K562 (cell line): Measurements from ENCODE around the gene CLCN4.

Experiments used
- ERF ChIP-seq: fragments of 450-650 bp; formaldehyde crosslinking; IDR thresholded peaks from 2 replicates; pipeline ENCODE4 v1.4.0; 2020; ENCODE audit warnings: mild to moderate bottlenecking, mixed read lengths
- MXI1 ChIP-seq: IDR thresholded peaks from 2 replicates; pipeline ENCODE4 v1.6.1; 2011; ENCODE audit warnings: low read depth, mild to moderate bottlenecking, improper control_type of control experiment, low read length
- NFE2L1 ChIP-seq: fragments of 450-650 bp; IDR thresholded peaks from 2 replicates; pipeline ENCODE4 v1.6.1; 2016; ENCODE audit warnings: missing genetic modification characterization, low read depth, mild to moderate bottlenecking, missing compliant biosample characterization, moderate library complexity, borderline replicate concordance
- SETDB1 ChIP-seq: IDR thresholded peaks from one replicate; pipeline ENCODE4 v1.6.1; 2012; ENCODE audit warnings: low read length, control low read depth, inconsistent platforms

- TF ChIP-seq SETDB1 (no peak), NFE2L1 (tag) (no peak), ERF (no peak), MXI1 (no peak)
Observed at GRCh38 chrX:10124506-10125247, 32.1 kb upstream of the CLCN4 start.
